Activated CD8-positive, alpha-beta memory T cell treated with anti-CD3 and anti-CD28 coated beads for 24 hours (primary cell): ENCODE data around the gene DHDH.
"Not testable (repeated sequence)": the region's sequence is repeated elsewhere in the genome, so short reads cannot be mapped to it uniquely, and the experiment has no call there.

Experiments used
- DNase-seq: peaks from one replicate; pipeline ENCODE4 v3.0.0-alpha.2; 2020

Gene DHDH

DNA sequence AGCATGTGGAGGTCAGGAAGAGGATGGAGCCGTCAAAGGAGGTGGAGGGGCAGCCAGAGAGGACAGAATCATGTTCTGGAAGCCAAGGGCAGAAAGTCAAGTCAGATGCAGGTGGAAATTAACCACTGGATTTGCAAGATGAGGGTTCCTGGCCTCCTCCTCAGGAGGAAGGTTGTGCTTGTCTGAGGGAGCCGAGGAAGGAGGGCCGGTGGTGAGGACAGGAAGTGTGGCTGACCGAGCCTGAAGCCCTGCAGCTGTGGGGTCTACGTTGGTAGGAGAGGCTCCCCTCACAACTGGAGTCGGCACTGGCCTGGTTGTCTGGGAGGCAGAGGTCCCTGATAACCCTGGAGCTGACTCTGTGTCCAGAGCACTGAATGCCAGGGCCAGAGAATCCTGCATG lies 15.4 kb upstream of the DHDH start:
- no peak for DNase-seq

DNA sequence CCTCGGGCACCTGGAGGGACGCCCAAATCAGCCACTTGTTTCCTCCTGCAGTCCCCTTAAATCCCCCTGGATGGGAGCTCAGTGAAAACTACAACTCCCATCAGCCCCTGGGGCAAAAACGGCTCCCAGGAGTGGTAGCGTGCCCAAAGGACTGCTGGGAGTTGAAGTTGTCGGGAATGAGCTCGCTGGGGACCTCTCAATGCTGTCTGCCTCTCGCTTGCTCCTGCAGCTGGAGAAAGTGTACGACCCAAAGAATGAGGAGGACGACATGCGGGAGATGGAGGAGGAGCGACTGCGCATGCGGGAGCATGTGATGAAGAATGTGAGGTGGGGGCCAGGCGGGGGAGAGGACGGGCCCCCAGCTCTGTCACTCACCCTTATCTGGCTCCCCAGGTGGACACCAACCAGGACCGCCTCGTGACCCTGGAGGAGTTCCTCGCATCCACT lies 14.7 kb upstream of the DHDH start:
- no peak for DNase-seq

DNA sequence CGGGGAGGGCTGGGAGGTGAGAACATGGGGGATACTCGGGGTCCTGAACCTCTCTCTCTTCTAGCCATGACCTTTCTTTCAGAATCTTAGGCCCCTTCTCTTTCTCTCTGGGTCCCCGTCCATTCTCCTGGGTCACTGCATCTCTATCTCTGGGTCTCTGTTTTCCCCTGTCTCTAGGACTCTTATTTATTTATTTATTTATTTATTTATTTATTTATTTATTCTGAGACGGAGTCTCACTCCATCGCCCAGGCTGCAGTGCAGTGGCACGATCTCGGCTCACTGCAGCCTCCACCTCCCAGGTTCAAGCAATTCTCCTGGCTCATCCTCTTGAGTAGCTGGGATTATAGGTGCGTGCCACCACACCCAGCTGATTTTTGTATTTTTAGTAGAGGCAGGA lies 14.2 kb upstream of the DHDH start:
- not testable (repeated sequence) for DNase-seq

DNA sequence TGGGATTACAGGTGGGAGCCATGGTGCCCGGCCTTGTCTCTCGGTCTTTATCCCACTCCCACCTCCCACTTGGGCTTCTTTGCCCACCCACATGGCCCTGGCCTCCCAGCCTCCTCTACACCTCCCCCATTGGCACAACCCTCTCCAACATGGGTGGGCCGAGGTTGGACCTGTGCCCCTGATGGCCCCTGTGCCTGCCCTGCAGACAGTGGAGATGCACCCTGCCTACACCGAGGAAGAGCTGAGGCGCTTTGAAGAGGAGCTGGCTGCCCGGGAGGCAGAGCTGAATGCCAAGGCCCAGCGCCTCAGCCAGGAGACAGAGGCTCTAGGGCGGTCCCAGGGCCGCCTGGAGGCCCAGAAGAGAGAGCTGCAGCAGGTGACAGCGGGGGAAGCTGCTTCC lies 12.6 kb upstream of the DHDH start:
- no peak for DNase-seq

DNA sequence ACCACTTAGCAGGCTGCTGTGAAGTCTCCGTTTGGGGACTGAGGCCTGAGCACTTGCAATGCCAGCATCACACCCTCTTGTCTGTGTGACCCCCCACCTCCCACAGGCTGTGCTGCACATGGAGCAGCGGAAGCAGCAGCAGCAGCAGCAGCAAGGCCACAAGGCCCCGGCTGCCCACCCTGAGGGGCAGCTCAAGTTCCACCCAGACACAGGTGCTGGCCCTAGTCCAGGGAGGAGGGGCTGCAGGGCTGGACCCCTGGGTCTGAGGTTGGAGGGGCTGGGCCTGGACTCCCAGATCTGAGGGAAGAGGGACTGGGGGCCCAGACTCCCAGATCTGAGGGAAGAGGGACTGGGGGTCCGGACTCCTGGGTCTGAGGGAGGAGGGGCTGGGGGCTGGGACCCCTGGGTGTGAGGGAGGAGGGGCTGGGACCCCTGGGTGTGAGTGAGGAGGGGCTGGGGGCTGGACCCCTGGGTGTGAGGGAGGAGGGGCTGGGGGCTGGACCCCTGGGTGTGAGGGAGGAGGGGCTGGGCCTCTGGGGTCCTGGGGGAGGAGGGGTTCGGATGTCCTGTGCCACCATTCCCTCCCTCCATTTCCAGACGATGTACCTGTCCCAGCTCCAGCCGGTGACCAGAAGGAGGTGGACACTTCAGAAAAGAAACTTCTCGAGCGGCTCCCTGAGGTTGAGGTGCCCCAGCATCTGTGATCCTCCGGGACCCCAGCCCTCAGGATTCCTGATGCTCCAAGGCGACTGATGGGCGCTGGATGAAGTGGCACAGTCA lies 11.6 kb upstream of the DHDH start:
- DNase-seq: no peak

DNA sequence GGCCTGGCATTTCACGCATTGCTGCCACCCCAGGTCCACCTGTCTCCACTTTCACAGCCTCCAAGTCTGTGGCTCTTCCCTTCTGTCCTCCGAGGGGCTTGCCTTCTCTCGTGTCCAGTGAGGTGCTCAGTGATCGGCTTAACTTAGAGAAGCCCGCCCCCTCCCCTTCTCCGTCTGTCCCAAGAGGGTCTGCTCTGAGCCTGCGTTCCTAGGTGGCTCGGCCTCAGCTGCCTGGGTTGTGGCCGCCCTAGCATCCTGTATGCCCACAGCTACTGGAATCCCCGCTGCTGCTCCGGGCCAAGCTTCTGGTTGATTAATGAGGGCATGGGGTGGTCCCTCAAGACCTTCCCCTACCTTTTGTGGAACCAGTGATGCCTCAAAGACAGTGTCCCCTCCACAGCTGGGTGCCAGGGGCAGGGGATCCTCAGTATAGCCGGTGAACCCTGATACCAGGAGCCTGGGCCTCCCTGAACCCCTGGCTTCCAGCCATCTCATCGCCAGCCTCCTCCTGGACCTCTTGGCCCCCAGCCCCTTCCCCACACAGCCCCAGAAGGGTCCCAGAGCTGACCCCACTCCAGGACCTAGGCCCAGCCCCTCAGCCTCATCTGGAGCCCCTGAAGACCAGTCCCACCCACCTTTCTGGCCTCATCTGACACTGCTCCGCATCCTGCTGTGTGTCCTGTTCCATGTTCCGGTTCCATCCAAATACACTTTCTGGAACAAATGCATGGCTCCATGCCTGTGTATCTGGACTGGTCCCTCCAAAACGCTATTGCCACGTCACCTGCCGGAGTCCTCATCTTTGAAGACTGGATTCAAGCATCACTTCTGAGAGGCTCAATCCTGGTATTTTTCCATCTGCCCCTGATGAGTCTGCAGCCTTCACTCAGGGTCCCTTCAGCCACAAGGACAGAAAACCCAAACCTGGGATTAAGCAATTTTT lies 10.7 kb upstream of the DHDH start:
- DNase-seq: no peak

DNA sequence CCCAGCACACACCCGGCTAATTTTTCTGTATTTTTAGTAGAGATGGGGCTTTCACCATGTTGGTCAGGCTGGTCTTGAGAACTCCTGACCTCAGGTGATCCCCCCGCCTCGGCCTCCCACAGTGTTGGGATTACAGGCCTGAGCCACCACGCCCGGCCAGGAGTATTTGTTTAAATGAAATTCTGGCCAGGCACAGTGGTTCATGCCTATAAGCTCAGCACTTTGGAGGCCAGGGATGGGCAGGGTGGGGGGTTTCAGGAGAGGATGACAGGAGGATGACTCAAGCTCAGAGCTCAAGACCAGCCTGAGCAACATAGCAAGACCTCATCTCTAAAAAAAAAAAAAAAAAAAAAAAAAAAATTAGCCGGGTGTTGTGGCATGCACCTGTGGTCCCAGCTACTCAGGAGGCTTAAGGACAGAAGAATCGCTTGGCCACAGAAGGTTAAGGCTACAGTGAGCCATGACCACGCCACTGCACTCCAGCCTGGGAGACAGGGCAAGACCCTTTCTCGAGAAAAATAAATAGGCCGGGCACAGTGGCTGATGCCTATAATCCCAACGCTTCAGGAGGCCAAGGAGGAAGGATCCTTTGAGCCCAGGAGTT lies 8.2 kb upstream of the DHDH start:
- DNase-seq: no peak

DNA sequence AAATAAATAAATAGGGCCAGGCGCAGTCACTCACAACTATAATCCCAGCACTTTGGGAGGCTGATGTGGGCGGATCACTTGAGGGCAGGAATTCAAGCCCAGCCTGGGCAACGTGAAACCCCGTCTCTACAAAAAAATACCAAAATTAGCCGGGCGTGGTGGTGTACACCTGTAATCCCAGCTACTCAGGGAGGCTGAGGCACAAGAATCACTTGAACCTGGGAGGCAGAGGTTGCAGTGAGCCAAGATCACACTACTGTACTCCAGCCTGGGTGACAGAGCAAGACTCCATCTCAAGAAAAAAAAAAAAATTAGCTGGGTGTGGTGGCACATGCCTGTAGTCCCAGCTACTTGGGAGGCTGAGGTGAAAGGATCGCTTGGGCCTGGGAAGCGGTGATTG lies 7.6 kb upstream of the DHDH start:
- not testable (repeated sequence) for DNase-seq

DNA sequence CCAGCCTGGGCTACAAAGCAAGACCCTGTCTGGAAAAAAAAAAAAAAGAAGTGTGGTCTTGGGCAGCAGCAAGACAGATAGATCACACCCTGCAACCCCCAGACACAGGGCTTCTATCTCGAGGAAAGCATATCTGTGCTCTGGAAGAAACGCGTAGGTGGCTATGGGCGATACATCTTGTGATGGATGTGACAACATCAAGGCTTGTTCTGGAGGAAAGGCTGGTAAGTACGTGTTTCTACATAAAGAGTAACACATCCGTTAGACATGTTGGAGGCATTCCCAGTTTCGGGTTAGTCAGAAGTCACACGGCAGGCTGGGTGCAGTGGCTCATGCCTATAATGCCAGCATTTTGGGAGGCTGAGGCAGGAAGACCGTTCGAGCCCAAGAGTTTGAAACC lies 6.6 kb upstream of the DHDH start:
- DNase-seq: no peak

DNA sequence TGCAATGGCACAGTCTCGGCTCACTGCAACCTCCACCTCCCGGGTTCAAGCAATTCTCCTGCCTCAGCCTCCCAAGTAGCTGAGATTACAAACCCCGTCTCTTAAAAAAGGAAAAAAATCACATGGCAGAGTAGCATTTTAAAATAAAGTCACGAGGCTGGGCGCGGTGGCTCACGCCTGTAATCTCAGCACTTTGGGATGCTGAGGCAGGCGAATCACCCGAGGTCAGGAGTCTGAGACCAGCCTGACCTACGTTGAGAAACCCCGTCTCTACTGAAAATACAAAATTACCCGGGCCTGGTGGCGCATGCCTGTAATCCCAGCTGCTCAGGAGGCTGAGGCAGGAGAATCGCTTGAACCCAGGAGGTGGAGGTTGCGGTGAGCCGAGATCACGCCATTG lies 5.8 kb upstream of the DHDH start:
- not testable (repeated sequence) for DNase-seq

DNA sequence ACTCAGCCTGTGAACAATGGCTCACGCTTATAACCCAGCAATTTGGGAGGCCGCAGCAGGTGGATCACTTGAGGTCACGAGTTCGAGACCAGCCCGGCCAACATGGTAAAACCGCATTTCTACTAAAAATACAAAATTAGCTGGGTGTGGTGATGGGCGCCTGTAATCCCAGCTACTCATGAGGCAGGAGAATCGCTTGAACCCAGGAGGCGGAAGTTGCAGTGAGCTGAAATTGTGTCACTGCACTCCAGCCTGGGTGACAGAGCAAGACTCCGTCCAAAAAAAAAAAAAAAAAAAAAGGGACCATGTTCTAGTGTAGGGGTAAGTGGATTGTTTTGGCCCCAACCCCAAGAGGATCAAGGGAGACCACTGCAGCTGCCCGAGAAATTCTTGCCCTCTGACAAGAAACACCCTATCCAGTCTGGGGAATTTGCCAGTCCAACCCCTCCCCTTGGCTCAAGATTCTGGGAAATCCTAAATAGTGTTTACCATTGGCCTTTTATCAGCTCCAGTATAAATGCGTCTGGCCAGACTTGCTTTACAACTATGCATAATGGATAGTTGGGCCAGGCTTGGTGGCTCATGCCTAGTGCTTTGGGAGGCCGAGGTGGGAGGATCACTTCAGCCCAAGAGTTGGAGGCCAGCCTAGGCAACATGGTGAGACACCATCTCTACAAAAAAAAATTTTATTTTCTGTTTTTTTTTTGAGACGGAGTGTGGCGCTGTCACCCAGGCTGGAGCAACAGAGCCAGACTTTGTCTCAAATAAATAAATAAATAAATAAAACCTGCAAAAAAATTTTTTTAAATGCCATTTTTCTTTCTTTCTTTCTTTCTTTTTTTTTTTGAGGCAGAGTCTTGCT lies 5.1 kb upstream of the DHDH start:
- DNase-seq: no peak

DNA sequence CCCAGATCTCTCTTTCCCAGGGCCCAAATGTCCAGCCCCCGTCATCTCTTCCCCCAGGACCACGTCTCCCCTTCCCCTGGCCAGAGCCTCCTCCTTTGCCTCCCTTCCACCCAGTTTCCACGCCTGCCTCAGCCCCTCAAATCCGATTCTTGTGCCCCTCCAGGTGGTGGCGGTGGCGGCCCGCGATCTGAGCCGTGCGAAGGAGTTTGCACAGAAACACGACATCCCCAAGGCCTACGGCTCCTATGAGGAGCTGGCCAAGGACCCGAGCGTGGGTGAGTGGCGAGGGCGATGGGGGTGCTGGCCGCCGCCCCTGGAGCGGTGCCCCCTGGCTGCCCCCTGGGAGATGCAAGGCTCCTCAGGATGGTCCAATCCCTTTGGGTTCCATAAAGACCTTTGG lies 1.3 kb downstream of the DHDH start:
- no peak for DNase-seq

DNA sequence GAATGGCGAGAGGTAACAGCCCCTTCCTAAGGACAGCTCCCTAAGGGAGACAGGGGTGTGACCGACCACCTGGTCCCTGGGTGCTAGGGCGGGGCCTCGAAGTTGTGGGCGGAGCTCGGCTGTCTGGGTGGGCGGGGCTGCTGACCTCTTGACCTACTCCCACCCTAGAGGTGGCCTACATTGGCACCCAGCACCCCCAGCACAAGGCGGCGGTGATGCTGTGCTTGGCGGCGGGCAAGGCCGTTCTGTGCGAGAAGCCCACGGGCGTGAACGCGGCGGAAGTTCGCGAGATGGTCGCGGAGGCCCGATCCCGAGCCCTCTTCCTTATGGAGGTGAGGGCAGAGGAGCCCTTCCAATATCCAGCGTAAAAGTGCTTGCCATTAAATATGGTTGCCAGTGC lies 2.4 kb downstream of the DHDH start:
- no peak for DNase-seq

DNA sequence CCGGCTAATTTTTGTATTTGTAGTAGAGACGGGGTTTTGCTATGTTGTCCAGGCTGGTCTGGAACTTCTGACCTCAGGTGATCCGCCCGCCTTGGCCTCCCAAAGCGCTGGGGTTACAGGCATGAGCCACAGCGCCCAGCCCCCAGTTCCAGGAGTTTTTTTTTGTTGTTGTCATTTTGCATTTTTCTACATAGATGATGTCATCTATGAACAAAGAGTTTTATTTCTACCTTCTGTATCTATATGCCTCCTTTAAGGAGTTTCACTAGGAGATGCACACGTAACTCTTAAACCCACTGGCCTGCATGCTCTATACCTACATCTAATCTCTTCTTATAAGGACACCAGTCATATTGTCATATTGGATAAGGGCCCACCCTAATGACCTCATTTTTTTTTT lies 4.8 kb downstream of the DHDH start:
- no peak for DNase-seq

DNA sequence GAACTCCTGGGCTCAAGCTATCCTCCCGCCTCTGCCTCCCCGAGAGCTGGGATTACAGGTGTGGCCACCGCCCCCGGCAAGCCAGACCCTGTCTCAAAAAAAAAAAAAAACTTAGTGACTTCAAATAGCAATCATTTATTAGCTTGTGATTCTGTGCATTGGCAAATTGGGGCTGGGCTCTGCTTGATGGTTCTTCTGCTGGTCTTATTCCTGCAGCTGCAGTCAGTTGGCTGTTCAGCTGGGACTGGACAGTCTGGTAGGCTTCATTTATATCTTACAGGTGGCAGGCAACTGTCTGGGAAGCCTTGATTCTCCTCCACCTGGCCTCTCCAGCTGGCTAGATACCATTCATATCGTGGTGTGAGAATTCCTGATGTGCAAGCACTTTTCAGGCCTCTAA lies 7.4 kb downstream of the DHDH start:
- no peak for DNase-seq

DNA sequence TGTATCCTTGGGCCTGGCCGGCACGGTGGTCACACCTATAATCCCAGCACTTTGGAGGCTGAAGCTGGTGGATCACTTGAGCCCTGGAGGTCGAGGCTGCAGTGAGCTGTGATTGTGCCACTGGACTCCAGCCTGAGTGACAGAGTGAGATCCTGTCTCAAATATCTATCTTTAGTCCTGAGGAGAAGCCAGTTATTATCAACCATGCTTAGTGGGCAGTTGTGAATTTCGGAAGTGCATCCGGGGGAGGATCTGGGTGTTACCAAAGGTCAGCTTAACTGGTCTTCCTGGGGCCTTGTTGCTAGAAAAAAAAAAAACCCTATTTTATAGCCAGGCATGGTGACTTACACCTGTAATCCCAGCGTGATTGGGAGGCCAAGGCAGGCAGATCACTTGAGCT lies 9.6 kb downstream of the DHDH start:
- DNase-seq: no peak

DNA sequence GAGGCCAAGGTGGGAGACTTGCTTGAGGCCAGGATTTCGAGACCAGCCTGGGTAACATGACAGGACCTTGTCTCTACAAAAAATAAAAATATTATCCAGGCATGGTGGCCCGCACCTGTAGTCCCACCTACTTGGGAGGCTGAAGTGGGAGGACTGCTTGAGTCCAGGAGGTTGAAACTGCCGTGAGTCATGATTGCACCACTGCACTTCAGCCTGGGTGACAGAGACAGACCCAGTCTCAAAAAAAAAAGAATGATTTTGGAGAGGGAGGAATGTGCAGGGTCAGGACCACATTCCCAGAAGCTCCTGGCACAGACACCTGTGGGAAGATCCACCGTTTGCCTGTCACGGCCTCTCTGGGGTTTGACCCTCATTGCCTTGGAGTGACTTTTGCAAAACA lies 11.9 kb downstream of the DHDH start:
- DNase-seq: no peak

DNA sequence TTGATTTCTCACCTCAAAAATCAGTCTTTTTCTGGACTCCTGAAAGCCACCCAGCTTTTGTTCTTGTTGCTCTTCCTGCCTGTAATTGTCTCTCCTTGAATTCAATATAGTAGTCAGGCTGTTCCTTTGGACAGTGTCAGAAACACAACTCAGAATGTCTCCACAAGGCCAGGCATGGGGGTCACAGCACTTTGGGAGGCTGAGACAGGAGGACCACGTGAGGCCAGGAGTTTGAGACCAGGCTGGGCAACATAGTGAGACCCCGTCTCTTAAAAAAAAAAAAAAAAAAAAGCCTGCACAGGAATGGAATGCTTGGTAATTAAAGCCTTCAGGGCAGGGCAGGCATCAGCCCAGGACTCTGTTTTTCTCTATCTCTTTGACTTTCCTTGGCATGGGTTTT lies 12.3 kb downstream of the DHDH start:
- DNase-seq: no peak

DNA sequence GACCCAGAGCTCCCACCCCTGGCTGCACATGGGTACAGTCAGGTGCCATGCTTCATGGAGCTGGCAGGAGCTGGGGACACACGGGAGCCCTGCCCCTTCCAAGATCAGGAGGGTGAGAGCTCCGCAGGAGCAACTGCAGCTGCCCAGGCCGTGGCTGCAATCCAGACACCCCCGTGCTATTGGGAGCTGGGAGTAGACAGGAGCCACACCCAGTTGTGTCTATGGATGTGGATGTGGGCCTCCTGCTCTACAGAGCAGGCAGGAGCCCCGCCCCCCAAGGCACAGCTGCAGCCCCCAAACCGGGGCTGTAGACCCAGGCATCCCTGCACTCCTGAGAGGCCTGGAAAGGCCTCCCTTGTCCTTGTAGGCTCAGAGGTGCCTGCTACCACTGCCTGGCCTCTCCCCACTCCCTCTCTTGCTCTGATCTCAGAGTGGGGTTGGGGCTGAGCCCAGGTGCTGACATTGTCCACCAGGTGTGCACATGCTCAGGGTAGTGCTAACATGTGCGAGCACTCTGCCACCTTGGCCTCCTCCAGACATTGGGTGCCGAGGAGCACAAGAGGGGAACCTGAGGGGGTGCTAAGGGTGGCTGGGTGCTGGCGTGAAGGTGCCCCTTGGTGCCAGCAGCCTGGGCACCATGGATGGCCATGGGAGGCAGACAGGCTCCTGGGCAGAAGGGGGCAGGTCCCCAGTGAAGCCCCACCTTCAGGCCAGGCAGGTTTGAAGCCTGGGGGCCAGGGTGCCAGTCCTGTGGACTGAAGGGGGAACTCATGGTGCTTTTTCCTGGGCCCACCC lies 13.2 kb downstream of the DHDH start:
- no peak for DNase-seq

DNA sequence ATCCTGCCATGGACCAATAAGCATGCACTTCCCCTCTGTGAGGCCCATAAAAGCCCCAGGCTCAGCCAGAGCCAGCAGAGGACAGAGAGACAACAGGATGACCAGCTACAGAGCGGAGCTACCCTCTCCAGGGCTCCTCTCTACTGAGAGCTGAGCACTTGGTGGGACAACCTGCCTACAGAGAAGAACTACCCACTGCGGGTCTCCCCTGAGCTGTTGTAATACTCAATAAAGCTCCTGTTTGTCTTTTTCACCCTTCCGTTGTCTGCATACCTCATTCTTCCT lies 13.7 kb downstream of the DHDH start:
- DNase-seq: no peak

DNA sequence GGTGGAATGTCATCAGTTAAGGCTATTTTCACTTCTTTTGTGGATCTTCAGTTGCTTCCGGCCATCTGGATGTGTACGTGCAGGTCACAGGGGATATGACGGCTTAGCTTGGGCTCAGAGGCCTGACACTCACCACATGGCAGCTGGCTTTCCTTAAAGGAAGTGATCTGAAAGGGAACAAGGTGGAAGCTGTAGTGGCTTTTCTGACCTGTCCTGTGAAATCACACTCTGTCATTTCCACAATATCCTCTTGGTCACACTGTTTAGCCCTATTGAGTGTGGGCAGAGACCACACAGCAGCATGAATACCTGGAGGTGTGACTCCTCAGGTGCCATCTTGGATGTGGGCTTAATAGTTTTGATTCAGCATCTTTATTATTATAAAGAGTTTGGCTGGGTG lies 16.7 kb downstream of the DHDH start:
- DNase-seq: no peak

DNA sequence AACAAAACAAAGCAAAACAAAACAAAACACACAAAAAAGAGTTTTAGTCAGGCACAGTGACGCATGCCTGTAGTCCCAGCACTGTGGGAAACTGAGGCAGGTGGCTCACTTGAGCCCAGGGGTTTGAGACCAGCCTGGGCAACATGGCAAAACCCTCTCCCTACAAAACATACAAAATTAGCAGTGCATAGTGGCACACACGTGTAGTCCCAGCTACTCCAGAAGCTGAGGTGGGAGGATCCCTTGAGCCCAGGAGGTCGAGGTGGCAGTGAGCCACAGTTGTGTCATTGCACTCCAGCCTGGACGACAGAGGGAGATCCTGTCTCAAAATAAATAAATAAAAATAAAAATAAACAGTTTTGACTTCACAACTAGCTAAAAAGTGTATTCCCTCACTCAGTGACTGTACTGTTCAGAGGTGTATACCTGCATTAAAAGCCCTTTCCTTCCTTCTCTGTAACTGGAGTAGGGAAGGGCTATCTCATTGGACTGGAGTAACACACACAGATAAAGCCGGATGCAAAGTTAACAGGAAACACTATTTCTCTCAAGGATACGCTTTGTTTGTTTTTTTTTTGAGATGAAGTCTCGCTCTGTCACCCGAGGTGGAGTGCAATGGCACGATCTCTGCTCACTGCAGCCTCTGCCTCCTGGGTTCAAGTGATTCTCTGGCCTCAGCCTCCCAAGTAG lies 17.5 kb downstream of the DHDH start:
- no peak for DNase-seq
